T-helper 17 cell (primary cell): Measurements from ENCODE around the gene CAMK2A. TPM values are rescaled to one million over a fixed set of nuclear protein-coding genes. Genes with fewer than 3 reads are reported as not detected.

Experiments
- ATAC-seq: fragments of 150-1000 bp; cut with Tn5 transposase; 2 replicates; pipeline ENCODE4 v1.10.0; 2021; ENCODE audit warnings: mild to moderate bottlenecking, moderate library complexity
- DNase-seq, 3 donors: peaks; one replicate each; pipeline versions ENCODE4 v3.0.0 to v3.0.0-alpha.2; 2020 to 2021
- H3K9me3 ChIP-seq: one replicate; pipeline ENCODE4 v1.7.0; 2013; ENCODE audit warnings: low read length, mild to moderate bottlenecking; ENCODE audit not compliant: control insufficient read depth, poor library complexity, severe bottlenecking
- H3K27ac Mint-ChIP-seq: one replicate; pipeline ENCODE4 v1.8.0; 2022; ENCODE audit warnings: mild to moderate bottlenecking, moderate library complexity, mixed read lengths
- H3K27me3 Mint-ChIP-seq: one replicate; pipeline ENCODE4 v1.8.0; 2022; ENCODE audit warnings: mixed read lengths
- H3K36me3 Mint-ChIP-seq: one replicate; pipeline ENCODE4 v1.8.0; 2022; ENCODE audit warnings: low read depth, mixed read lengths
- H3K4me1 Mint-ChIP-seq: one replicate; pipeline ENCODE4 v1.8.0; 2022; ENCODE audit warnings: mild to moderate bottlenecking, mixed read lengths
- H3K4me3 Mint-ChIP-seq: one replicate; pipeline ENCODE4 v1.8.0; 2022; ENCODE audit warnings: mild to moderate bottlenecking, moderate library complexity, mixed read lengths
- total RNA-seq, 4 donors: library from RNA in 2 of 4; stranded (reverse) in 2 of 4; gene quantifications; one replicate each; pipeline ENCODE4 v1.2.3 and lab custom pipeline; 2022 to 2026

CAMK2A gene
- total RNA-seq, 2 donors from 2014 or later: not detected

GRCh38 chr5:150311015-150311692 lies 21.6 kb upstream of the CAMK2A start:
- DNase-seq (no peak), ATAC-seq (no peak)
- Mint-ChIP-seq H3K27me3 (peaks cover 17% of the 10 kb centered on the region), H3K4me3 (no peak overlapping the region), H3K4me1 (peaks cover 4% of the 10 kb centered on the region), H3K36me3 (peaks cover 2% of the 10 kb centered on the region), H3K27ac (peak overlapping the region; percentile 39)
- H3K9me3 ChIP-seq: no peaks in the 10 kb centered on the region

GRCh38 chr5:150310246-150310645 lies 20.7 kb upstream of the CAMK2A start:
- no peak overlapping the region for H3K27ac Mint-ChIP-seq
- ATAC-seq: no peak
- peaks cover 11% of the 10 kb centered on the region for H3K4me1 Mint-ChIP-seq

GRCh38 chr5:150309886-150310239 lies 20.3 kb upstream of the CAMK2A start:
- Mint-ChIP-seq H3K27me3 (peaks cover 23% of the 10 kb centered on the region), H3K27ac (no peak overlapping the region), H3K4me1 (peaks cover 11% of the 10 kb centered on the region), H3K36me3 (peaks cover 2% of the 10 kb centered on the region), H3K4me3 (no peak overlapping the region)
- no peaks in the 10 kb centered on the region for H3K9me3 ChIP-seq
- DNase-seq (no peak), ATAC-seq (no peak)

More at GRCh38 chr5:150310246-150310645, 20.7 kb upstream of the CAMK2A start:
- H3K36me3 Mint-ChIP-seq: peaks cover 2% of the 10 kb centered on the region
- H3K27me3 Mint-ChIP-seq: peaks cover 21% of the 10 kb centered on the region
- no peaks in the 10 kb centered on the region for H3K9me3 ChIP-seq
- no peak overlapping the region for H3K4me3 Mint-ChIP-seq
- DNase-seq: no peak

- Mint-ChIP-seq H3K27ac (no peak overlapping the region), H3K27me3 (peaks cover 26% of the 10 kb centered on the region), H3K4me3 (no peak overlapping the region), H3K36me3 (peaks cover 2% of the 10 kb centered on the region), H3K4me1 (peaks cover 11% of the 10 kb centered on the region)
- DNase-seq (no peak), ATAC-seq (no peak)
- no peaks in the 10 kb centered on the region for H3K9me3 ChIP-seq
Observed at GRCh38 chr5:150309101-150309885, 19.7 kb upstream of the CAMK2A start.

- no peak overlapping the region for H3K4me3 Mint-ChIP-seq
- peaks cover 2% of the 10 kb centered on the region for H3K36me3 Mint-ChIP-seq
- H3K27me3 Mint-ChIP-seq: peaks cover 39% of the 10 kb centered on the region
- H3K27ac Mint-ChIP-seq: no peak overlapping the region
- H3K4me1 Mint-ChIP-seq: peaks cover 11% of the 10 kb centered on the region
- DNase-seq: no peak
- no peaks in the 10 kb centered on the region for H3K9me3 ChIP-seq
- ATAC-seq: no peak
Observed at GRCh38 chr5:150307617-150308426, 18.2 kb upstream of the CAMK2A start.

GRCh38 chr5:150306775-150307174 lies 17.2 kb upstream of the CAMK2A start:
- Mint-ChIP-seq H3K4me3 (no peak overlapping the region), H3K36me3 (peaks cover 2% of the 10 kb centered on the region), H3K27ac (no peak overlapping the region), H3K4me1 (peaks cover 11% of the 10 kb centered on the region), H3K27me3 (peaks cover 41% of the 10 kb centered on the region)
- DNase-seq (no peak), ATAC-seq (no peak)
- H3K9me3 ChIP-seq: no peaks in the 10 kb centered on the region

GRCh38 chr5:150305557-150305956 lies 16.0 kb upstream of the CAMK2A start:
- Mint-ChIP-seq H3K27ac (no peak overlapping the region), H3K36me3 (peaks cover 5% of the 10 kb centered on the region), H3K4me3 (peak overlapping the region; percentile 47), H3K27me3 (peaks cover 46% of the 10 kb centered on the region), H3K4me1 (peaks cover 11% of the 10 kb centered on the region)
- DNase-seq (no peak), ATAC-seq (no peak)
- no peaks in the 10 kb centered on the region for H3K9me3 ChIP-seq

GRCh38 chr5:150305095-150305494 lies 15.5 kb upstream of the CAMK2A start:
- H3K27me3 Mint-ChIP-seq: peaks cover 49% of the 10 kb centered on the region
- H3K36me3 Mint-ChIP-seq: peaks cover 5% of the 10 kb centered on the region
- H3K9me3 ChIP-seq: no peaks in the 10 kb centered on the region
- H3K4me1 Mint-ChIP-seq: peaks cover 11% of the 10 kb centered on the region
- ATAC-seq: no peak
- DNase-seq: no peak
- no peak overlapping the region for H3K4me3 Mint-ChIP-seq
- H3K27ac Mint-ChIP-seq: no peak overlapping the region

- H3K27me3 Mint-ChIP-seq: peaks cover 53% of the 10 kb centered on the region
- ATAC-seq (no peak), DNase-seq (no peak)
- H3K9me3 ChIP-seq: no peaks in the 10 kb centered on the region
- H3K4me1 Mint-ChIP-seq: peaks cover 11% of the 10 kb centered on the region
- H3K36me3 Mint-ChIP-seq: peaks cover 2% of the 10 kb centered on the region
- H3K27ac Mint-ChIP-seq: no peak overlapping the region
- no peak overlapping the region for H3K4me3 Mint-ChIP-seq
Observed at GRCh38 chr5:150304481-150305081, 15.0 kb upstream of the CAMK2A start.

- H3K4me1 Mint-ChIP-seq: peaks cover 11% of the 10 kb centered on the region
- H3K4me3 Mint-ChIP-seq: no peak overlapping the region
- H3K27me3 Mint-ChIP-seq: peaks cover 47% of the 10 kb centered on the region
- DNase-seq: no peak
- H3K36me3 Mint-ChIP-seq: peaks cover 2% of the 10 kb centered on the region
- no peaks in the 10 kb centered on the region for H3K9me3 ChIP-seq
- no peak overlapping the region for H3K27ac Mint-ChIP-seq
- no peak for ATAC-seq
Observed at GRCh38 chr5:150303660-150304386, 14.2 kb upstream of the CAMK2A start.

- no peaks in the 10 kb centered on the region for H3K9me3 ChIP-seq
- H3K4me1 Mint-ChIP-seq: peaks cover 11% of the 10 kb centered on the region
- ATAC-seq: no peak
- no peak for DNase-seq
- H3K4me3 Mint-ChIP-seq: no peak overlapping the region
- no peak overlapping the region for H3K27ac Mint-ChIP-seq
- H3K36me3 Mint-ChIP-seq: peaks cover 2% of the 10 kb centered on the region
- H3K27me3 Mint-ChIP-seq: peaks cover 47% of the 10 kb centered on the region
Observed at GRCh38 chr5:150303070-150303615, 13.6 kb upstream of the CAMK2A start.

GRCh38 chr5:150302301-150303069 lies 12.9 kb upstream of the CAMK2A start, which contains the start of gene ARSI:
TSS of gene ARSI (minus strand) at chr5:150302905. CDS start at chr5:150302373, 532 bp downstream.
- H3K27ac Mint-ChIP-seq: no peak within 1 kb of the TSS
- H3K36me3 Mint-ChIP-seq: peaks cover 2% of the 10 kb centered on the region
- ATAC-seq (no peak), DNase-seq (no peak)
- peak within 1 kb of the TSS; percentile 19 for H3K4me3 Mint-ChIP-seq
- H3K4me1 Mint-ChIP-seq: peaks cover 11% of the 10 kb centered on the region
- H3K27me3 Mint-ChIP-seq: peaks cover 53% of the 10 kb centered on the region
- no peaks in the 10 kb centered on the region for H3K9me3 ChIP-seq
